Vagina (tissue), 2 donors: ENCODE results near the gene SLC3A2. TPM values are rescaled to one million over a fixed set of nuclear protein-coding genes. Genes with fewer than 3 reads are reported as not detected.

Source experiments
- DNase-seq, 2 donors: peaks; one replicate each; pipeline ENCODE4 v3.0.0-alpha.2; 2017; ENCODE audit errors: extremely low spot score in 2 of 2
- H3K27ac ChIP-seq: fragments of 200-600 bp; sonication (generic); one replicate; pipeline ENCODE4 v1.5.1; 2019
- H3K27me3 ChIP-seq: fragments of 200-600 bp; sonication (generic); one replicate; pipeline ENCODE4 v1.5.1; 2019
- H3K36me3 ChIP-seq, 2 donors: fragments of 200-600 bp; sonication (generic); one replicate each; pipeline ENCODE4 v1.5.1; 2017 to 2019
- H3K4me1 ChIP-seq: fragments of 200-600 bp; sonication (generic); one replicate; pipeline ENCODE4 v1.5.1; 2019
- H3K4me3 ChIP-seq, 2 donors: fragments of 200-600 bp; sonication (generic); 1 replicate in 1 of 2; 2 replicates in 1 of 2; pipeline ENCODE4 v1.5.1; 2016 to 2019
- H3K9me3 ChIP-seq: fragments of 200-600 bp; sonication (generic); one replicate; pipeline ENCODE4 v1.5.1; 2019
- POLR2A ChIP-seq, 2 donors: fragments of 450-650 bp; IDR thresholded peaks; one replicate each; pipeline ENCODE4 v1.6.1; 2017; ENCODE audit warnings: antibody characterized with exemption in 2 of 2, mild to moderate bottlenecking in 2 of 2, moderate library complexity in 2 of 2
- POLR2AphosphoS5 ChIP-seq, 2 donors: sonication (generic); formaldehyde crosslinking; IDR thresholded peaks; one replicate each; pipeline ENCODE4 v1.9.0; 2017; ENCODE audit warnings: antibody characterized with exemption in 2 of 2, mild to moderate bottlenecking in 2 of 2, low read depth in 1 of 2; ENCODE audit not compliant: insufficient read depth in 1 of 2
- intact Hi-C: fragments of 100-400 bp; cut with DNase I; formaldehyde crosslinking; loops from one replicate; pipeline ENCODE4 v1.15.1; 2023
- total RNA-seq: library from RNA; depleted of rRNA; stranded (reverse); fragments of >200 nt; gene quantifications from one replicate; pipeline ENCODE4 v1.2.3, GENCODE V29; 2016
- TF ChIP-seq, protein P1 (sequence below), 3 experiments: fragments of 450-650 bp in 2 of 3; fragments of 200-600 bp in 1 of 3; sonication (generic) in 1 of 3; IDR thresholded peaks; one replicate each; pipeline ENCODE4 v1.5.1; 2017 to 2019; ENCODE audit warnings: antibody characterized with exemption in 3 of 3, mild to moderate bottlenecking in 2 of 3, moderate library complexity in 2 of 3

The SLC3A2 gene
- total RNA-seq, 1 donor from 2014 or later: 169 TPM

DNA sequence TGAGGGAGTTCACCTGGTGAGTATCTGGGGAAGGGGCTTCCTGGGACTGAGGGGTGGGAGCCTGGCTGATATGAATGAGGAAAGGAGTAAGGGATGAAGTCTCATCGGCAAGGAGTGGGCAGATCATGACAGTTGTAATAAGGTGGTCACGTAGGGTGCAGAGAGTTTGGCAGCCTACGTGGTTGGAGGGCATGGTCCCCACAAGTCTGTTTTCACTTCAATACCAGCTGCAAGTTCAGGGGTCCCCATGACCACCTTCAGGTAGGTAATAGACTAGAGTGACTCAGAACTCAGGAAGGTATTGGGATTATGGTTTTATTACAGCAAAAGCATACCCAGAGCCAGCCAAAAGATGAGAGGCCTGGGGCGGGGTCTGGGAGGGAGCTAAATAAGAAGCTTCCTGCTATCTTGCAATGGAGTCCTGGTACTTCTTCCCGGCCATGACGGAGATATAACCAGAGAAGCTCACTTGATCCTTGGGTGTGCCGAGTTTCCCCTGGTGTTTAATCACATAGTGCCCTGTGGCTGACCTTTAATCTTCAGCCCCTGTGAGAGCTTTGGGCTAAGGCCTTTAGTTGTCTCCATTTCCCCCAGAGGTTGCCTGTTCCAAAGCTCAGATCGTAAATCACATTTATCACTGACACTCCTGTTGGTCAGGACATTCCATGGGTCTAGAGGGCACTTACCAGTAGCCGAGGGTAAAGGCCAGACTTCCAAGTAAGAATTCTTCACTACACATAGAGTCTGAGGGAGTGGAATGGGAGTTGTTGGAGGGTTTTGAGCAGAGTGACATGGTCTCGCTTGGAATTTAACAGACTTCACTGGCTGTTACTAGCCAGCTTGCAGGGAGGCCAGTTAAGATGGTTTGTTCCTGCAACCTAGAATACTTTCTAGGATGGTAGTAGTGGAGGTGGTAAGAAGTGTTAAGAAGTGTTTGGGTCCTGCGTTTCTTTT, 9.1 kb downstream of the SLC3A2 start:
- H3K27ac ChIP-seq: no peak overlapping the region
- H3K9me3 ChIP-seq: no peaks in the 10 kb centered on the region
- H3K4me1 ChIP-seq: peaks cover 43% of the 10 kb centered on the region
- no peak for DNase-seq
- no peak overlapping the region for H3K4me3 ChIP-seq
- no peaks in the 10 kb centered on the region for H3K27me3 ChIP-seq
- TF ChIP-seq POLR2AphosphoS5 (IDR thresholded peaks at IDR 0.05; ENCODE audit: insufficient read depth in 1 of 2, low read depth in 1 of 2): peak in 1 of 2 donors; percentile 25
- TF ChIP-seq, protein P1, sequence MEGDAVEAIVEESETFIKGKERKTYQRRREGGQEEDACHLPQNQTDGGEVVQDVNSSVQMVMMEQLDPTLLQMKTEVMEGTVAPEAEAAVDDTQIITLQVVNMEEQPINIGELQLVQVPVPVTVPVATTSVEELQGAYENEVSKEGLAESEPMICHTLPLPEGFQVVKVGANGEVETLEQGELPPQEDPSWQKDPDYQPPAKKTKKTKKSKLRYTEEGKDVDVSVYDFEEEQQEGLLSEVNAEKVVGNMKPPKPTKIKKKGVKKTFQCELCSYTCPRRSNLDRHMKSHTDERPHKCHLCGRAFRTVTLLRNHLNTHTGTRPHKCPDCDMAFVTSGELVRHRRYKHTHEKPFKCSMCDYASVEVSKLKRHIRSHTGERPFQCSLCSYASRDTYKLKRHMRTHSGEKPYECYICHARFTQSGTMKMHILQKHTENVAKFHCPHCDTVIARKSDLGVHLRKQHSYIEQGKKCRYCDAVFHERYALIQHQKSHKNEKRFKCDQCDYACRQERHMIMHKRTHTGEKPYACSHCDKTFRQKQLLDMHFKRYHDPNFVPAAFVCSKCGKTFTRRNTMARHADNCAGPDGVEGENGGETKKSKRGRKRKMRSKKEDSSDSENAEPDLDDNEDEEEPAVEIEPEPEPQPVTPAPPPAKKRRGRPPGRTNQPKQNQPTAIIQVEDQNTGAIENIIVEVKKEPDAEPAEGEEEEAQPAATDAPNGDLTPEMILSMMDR (IDR thresholded peaks at IDR 0.05): no peak
- TF ChIP-seq POLR2A (IDR thresholded peaks at IDR 0.05): no peak
- H3K36me3 ChIP-seq: peaks cover 5 to 50% of the 10 kb centered on the region in 2 donors
- intact Hi-C loops: no loop called here

- Histone ChIP-seq H3K9me3 (no peaks in the 10 kb centered on the region), H3K4me3 (no peak overlapping the region), H3K27ac (no peak overlapping the region), H3K4me1 (peaks cover 26% of the 10 kb centered on the region), H3K27me3 (no peaks in the 10 kb centered on the region), H3K36me3 (peaks cover 5 to 24% of the 10 kb centered on the region in 2 donors)
- intact Hi-C loops: no loop called here
- TF ChIP-seq, protein P1 (IDR thresholded peaks at IDR 0.05): no peak
- no peak for TF ChIP-seq POLR2A (IDR thresholded peaks at IDR 0.05)
- TF ChIP-seq POLR2AphosphoS5 (IDR thresholded peaks at IDR 0.05; ENCODE audit: insufficient read depth in 1 of 2, low read depth in 1 of 2): no peak
- DNase-seq: no peak
Observed at GRCh38 chr11:62892077-62892922, 11.6 kb downstream of the SLC3A2 start.

DNA sequence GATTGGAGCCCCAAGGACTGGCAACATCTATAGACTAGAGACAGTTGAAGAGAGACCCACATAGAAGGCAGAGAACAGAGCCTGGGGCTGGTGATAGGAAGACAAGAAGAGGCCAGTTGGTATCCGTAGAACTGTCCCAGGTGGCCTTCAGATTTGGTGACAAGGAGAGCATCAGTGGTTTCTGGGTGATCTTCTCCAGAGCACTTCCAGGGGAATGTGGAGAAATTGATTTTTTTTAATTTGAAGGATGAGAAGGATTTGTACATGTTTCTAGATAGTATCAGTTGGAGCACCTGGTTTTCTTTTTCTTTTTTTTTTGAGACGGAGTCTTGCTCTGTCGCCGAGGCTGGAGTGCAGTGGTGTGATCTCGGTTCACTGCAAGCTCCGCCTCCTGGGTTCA, 14.8 kb downstream of the SLC3A2 start:
- Histone ChIP-seq H3K36me3 (no peaks in the 10 kb centered on the region), H3K27me3 (no peaks in the 10 kb centered on the region), H3K4me3 (no peak overlapping the region), H3K9me3 (no peaks in the 10 kb centered on the region), H3K27ac (no peak overlapping the region), H3K4me1 (no peaks in the 10 kb centered on the region)
- TF ChIP-seq POLR2AphosphoS5 (IDR thresholded peaks at IDR 0.05; ENCODE audit: insufficient read depth in 1 of 2, low read depth in 1 of 2) (no peak), POLR2A (IDR thresholded peaks at IDR 0.05) (no peak)
- TF ChIP-seq, protein P1 (IDR thresholded peaks at IDR 0.05): no peak
- intact Hi-C loops: loop anchor here (1.0 kb wide), 1 partner anchor 22 kb away; no protein-coding TSS in a partner anchor
- DNase-seq: no peak

- H3K9me3 ChIP-seq: no peaks in the 10 kb centered on the region
- H3K36me3 ChIP-seq: no peaks in the 10 kb centered on the region
- H3K27me3 ChIP-seq: no peaks in the 10 kb centered on the region
- no peak overlapping the region for H3K4me3 ChIP-seq
- H3K4me1 ChIP-seq: no peaks in the 10 kb centered on the region
- no peak for DNase-seq
- no peak overlapping the region for H3K27ac ChIP-seq
- TF ChIP-seq POLR2A (IDR thresholded peaks at IDR 0.05) (no peak), POLR2AphosphoS5 (IDR thresholded peaks at IDR 0.05; ENCODE audit: insufficient read depth in 1 of 2, low read depth in 1 of 2) (peak; percentile 33 to 78)
- intact Hi-C loops: no loop called here
Observed at GRCh38 chr11:62896049-62896448, 15.4 kb downstream of the SLC3A2 start.

DNA sequence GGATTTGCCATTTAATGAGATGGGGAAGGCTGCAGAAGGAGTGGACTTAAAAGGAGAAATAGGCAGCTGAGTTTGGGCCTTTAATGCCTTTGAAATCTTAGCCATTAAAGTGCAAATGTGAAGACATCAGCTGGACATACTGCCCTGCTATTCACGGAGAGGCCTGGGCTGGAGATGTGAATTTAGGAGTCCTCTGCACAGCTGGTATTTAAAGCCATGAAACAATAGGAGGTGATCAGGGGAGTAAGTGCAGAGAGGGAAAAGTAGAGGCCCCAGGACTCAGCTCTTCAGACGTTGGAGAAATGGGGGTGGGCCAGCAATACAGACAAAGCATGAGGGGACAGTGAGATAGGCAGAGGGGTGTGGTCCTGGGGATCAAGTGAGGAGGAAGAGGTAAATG, 16.6 kb downstream of the SLC3A2 start:
- DNase-seq: no peak
- H3K27me3 ChIP-seq: no peaks in the 10 kb centered on the region
- no peaks in the 10 kb centered on the region for H3K9me3 ChIP-seq
- H3K4me3 ChIP-seq: no peak overlapping the region
- intact Hi-C loops: no loop called here
- no peaks in the 10 kb centered on the region for H3K4me1 ChIP-seq
- no peaks in the 10 kb centered on the region for H3K36me3 ChIP-seq
- H3K27ac ChIP-seq: no peak overlapping the region
- TF ChIP-seq, protein P1 (IDR thresholded peaks at IDR 0.05): no peak
- TF ChIP-seq POLR2AphosphoS5 (IDR thresholded peaks at IDR 0.05; ENCODE audit: insufficient read depth in 1 of 2, low read depth in 1 of 2) (no peak), POLR2A (IDR thresholded peaks at IDR 0.05) (no peak)
